ENCODE measurements around the gene MAP3K1.
"Not testable (repeated sequence)": the region's sequence is repeated elsewhere in the genome, so short reads cannot be mapped to it uniquely, and the experiment has no call there.

MAP3K1 gene

DNA sequence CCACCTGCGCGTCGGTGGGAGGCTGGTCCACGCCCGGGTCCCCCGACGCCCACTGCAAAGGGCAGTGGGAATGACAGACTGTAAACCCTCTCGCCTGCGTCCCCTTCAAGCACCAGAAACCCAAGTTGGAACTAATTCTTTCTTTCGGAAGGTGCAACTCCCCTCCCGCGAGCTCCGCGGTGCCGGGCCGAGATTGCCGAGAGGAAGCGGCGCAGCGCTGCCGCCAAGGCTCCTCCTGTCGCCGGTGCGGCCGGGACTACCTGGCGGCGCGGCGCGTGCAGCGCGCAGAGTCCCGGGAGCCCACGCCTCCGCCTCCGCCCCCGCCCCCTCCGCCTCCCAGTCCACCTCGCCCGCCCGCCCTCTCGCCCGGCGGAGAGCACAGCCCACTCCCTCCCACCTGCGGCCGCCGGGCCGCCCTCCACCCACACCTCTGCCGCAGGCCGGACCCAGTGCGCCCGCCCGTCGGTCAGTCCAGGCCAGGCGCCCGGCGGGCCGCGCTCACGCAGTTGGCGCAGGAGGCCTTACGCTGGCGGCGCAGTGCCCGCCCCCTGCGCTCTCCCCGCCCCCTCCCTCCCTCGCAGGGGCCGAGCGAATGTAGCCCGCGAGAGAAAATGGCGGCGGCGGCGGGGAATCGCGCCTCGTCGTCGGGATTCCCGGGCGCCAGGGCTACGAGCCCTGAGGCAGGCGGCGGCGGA lies at the start of gene MAP3K1:
TSS of gene MAP3K1 (plus strand) at position 587 of the 695 bp plus-strand sequence. CDS start at position 612, 25 bp downstream.
- DNase-seq, result peak; percentile 50

DNA sequence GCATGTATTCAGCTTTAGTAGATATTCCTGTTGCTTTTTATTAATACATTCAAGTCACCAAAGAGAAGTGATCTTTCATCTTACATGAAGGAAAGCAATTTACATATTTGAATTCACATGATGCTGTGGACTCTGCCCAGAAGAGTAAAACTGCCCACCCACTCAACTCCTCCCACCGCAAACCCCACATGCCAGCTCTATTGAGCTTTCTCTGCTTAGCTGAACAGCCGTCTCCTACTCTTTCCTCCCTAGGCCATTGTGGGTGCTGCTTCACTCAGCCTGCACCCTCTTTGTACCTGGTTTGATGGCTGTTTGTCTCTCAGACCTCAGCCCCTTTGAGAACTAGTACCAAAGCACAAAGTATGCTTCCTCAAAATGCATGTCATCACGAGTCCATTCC lies 48.4 kb upstream of the MAP3K1 start:
- no peak for DNase-seq

DNA sequence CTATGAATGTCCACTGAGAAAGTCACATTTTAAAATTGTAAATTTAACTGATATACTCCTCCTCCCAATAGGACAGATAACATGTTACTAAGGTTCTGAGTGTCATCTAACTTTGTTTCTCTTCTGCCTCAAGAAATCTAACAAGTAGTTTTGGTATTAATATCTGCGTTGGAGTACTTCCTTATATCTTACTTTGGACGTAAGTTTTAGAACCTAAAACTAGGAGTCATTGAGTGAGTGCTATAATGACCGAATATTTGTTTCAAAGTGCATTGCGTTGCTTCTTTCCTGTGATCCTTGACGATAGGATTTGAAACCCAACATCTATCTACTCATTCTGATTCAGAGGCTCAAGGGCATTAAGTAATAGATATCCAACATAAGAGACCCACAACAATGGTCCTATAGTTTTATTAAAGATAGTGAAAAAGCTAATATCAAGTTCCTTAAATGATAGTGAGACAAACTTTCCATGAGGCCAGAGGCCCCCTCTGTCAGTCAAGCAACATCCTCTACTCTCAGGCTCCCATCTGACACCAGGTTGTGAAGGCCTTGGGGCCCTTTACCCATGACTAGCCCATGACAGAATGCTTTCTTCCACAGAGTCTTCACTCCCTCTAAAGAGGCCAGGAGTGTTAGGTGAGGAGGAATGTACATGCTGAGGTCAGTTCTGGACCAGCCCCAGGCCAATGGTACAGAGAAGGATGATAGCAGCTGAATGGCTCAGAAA lies 45.3 kb upstream of the MAP3K1 start:
- no peak for DNase-seq

DNA sequence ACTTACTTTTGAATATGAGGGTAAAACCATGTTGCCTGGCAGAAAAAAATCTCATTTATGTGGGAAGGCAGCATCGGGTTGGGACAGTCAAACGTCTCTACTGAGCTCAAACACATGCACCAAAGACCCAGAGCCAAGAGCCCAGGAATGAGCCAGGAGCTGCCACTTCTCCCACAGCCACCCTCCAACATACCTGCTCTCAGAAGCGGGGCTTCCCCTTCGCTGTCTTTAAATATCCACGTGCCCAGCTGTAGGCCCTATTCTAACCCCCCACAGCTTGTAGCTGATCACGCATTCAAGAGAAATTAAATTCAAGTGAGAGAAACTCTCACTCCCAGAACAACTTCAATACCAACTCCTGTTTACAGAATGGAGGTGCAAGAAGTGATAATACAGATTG lies 42.6 kb upstream of the MAP3K1 start:
- no peak for DNase-seq

GRCh38 chr5:56774957-56775356 lies 40.4 kb upstream of the MAP3K1 start:
- no peak for DNase-seq

DNA sequence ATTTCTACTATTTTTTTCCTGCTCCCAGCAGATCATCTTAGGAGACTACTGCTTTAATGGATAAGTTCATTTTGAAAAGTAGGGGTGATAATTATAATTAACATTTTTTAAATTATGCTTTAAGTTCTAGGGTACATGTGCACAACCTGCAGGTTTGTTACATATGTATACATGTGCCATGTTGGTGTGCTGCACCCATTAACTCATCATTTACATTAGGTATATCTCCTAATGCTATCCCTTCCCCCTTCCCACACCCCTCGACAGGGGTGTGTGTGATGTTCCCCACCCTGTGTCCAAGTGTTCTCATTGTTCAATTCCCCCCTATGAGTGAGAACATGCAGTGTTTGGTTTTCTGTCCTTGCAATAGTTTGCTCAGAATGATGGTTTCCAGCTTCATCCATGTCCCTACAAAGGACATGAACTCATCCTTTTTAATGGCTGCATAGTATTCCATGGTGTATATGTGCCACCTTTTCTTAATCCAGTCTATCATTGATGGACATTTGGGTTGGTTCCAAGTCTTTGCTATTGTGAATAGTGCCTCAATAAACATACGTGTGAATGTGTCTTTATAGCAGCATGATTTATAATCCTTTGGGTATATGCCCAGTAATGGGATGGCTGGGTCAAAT lies 39.0 kb upstream of the MAP3K1 start:
- not testable (repeated sequence) for DNase-seq

DNA sequence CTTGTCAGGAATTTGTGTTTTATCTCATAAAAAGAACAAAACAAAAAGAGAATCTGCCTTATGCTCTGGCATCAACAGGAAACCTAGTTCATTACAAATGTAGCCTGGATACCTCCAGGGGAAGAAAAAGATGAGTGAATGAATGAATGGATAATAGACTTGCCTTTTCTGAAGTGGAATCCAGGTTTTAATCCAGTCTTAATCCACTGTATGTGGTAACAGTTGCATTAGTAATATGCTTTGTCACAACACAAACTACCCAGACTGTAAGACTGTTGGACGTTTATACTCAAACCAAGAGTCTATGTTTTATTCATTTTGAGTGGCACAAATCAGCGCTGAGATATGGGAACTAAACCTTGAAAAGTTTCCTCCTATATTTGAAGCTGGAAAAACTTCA lies 32.1 kb upstream of the MAP3K1 start:
- no peak for DNase-seq

GRCh38 chr5:56786346-56786745 lies 29.0 kb upstream of the MAP3K1 start:
- no peak for DNase-seq

- no peak for DNase-seq
Measured at GRCh38 chr5:56791396-56791795, 24.0 kb upstream of the MAP3K1 start.

DNA sequence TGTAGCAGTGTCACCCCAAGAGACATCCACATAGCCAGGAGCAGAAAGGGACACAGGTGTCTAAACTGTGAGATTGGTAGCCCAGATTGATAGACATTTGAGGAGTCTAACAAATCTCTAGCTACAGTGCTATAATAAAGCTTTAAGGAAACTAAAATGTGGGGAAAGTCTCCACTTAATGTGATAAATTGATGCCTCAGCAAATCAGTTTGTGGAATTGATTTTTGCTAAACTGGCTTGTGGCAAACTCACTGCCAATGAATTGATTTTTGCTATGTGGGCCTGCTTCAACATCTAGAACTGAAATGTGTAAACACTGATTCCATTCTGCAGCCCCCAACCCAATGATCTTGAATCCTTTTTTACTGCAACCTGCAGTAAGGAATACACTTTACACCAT lies 16.8 kb upstream of the MAP3K1 start:
- no peak for DNase-seq

GRCh38 chr5:56800186-56800585 lies 15.2 kb upstream of the MAP3K1 start:
- no peak for DNase-seq

- DNase-seq, result no peak
Measured at GRCh38 chr5:56801256-56801655, 14.1 kb upstream of the MAP3K1 start.

DNA sequence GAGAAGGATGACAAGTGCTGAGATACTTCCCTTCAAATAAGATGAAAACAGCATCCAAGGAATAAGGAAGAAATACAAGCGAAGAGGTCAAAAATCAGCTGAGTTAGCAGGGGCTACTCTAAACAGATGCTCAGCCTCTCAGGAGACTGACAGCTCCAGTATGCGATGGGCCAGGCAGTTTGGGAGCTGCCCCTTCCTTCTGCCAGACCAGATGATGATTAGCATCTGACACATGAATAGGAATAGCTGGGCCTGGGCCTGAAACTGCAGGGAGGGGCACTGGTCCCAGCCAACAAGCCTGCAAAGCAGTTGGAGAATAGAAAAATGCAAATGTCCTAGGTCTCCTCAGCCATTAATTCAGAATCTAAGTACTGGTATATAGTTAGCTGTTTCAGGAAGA lies 13.1 kb upstream of the MAP3K1 start:
- DNase-seq, result no peak

GRCh38 chr5:56803025-56803424 lies 12.3 kb upstream of the MAP3K1 start:
- no peak for DNase-seq

DNA sequence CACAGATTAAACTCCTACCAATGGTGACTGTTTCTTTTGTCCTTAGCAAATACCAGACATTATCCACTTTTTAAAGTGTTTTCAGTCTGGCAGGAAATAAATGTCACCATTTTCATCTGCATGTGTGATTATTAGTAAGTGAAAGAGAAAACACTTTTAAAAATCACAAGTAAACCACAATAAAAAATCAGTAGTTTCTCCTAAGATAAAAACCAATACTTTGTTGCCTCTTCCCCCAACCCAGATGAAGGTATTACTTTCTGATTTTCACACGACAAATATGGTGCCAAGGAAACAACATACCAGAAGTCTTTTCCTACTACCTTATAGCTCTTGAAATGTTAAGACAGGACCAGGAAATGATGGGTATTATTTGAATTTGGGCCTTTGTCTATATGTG lies 11.5 kb upstream of the MAP3K1 start:
- DNase-seq, result no peak

- DNase-seq, result no peak
Measured at GRCh38 chr5:56807679-56808078, 7.7 kb upstream of the MAP3K1 start.

DNA sequence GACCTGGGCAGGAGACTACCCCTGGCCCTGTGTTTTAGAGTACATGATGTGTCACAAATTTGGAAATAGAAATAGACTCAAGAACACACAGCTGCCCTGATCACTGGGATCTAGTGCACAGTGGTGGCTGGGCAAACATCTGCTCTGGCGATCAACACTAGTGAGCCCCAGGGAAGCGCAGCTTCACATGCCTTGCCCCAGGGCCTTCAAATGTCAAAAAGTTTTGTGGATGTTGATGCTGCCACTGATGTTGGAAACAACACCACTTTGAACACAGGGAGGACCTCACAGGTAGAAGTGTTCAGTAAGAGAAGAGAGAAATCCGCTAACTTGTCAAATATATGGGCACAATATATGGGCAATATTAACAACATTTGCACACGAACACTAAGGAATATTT lies 7.1 kb upstream of the MAP3K1 start:
- DNase-seq, result no peak

DNA sequence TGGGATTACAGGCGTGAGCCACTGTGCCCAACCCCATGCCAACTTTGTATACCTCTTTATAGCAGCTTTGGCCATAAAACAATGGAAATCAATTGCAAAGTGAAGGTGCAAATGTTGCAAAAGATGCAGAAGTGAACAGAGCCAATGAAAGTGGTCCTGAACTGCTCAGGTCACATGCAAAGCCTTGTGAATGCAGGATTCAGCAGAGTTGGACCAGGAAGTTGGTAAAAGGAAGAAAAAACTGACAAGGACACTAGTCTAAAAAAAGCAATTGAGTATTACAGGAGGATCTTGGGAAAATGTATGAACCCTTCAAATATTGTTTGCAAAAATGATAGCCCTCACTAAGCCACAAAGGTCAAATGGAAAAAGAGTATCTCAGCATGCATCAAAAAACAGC lies 4.5 kb upstream of the MAP3K1 start:
- DNase-seq, result no peak

DNA sequence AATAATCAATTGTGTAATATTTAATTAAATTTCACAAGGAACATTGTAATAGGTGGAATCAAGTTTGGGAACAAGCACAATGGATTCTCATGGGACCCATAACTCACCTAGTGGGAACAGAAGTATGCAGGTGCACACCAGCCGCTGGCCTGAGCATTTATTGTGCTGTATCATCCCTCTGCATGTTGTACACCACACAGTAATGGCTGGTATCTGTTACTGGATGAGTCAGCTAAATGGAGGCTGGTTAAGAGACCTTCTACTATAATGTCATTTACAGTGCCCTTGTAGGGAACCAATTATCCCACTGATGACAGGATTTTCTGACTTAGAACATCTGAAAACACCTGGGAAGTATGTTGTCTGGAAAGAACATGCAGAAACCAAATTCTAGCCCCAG lies 3.2 kb upstream of the MAP3K1 start:
- no peak for DNase-seq

GRCh38 chr5:56813302-56813701 lies 2.0 kb upstream of the MAP3K1 start:
- no peak for DNase-seq

GRCh38 chr5:56814361-56814962 lies 887 bp upstream of the MAP3K1 start:
- no peak for DNase-seq

DNA sequence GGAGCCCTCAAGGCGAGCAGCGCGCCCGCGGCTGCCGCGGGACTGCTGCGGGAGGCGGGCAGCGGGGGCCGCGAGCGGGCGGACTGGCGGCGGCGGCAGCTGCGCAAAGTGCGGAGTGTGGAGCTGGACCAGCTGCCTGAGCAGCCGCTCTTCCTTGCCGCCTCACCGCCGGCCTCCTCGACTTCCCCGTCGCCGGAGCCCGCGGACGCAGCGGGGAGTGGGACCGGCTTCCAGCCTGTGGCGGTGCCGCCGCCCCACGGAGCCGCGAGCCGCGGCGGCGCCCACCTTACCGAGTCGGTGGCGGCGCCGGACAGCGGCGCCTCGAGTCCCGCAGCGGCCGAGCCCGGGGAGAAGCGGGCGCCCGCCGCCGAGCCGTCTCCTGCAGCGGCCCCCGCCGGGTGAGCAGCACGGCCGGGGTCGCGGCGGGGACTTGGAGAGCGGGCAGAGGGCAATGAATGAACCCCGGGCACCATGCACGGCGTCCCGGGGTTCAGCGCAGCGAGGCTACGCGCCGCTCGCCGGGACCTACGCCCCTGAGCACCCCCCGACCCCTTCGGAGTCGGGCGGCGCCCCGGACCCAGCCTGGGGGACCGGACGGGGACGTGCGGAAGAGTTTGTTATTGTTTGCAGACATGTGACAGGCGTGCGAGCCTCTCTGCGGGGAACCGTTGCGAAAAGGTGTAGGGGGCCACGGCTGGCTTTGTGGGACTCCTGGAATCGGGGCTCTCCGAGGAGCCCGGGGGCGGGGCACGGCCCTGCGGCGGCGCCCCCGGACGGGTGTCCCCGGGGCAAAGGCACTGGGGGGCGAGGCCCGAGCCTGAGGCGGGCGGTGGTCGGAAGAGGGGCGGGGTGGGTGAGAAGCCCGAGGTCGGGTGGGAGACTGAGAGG lies 553 bp downstream of the MAP3K1 start:
- DNase-seq, result no peak

Measured in NCI-H1048 (cell line).